ENCODE measurements around the gene KNDC1. TPM values are rescaled to one million over a fixed set of nuclear protein-coding genes. Genes with fewer than 3 reads are reported as not detected.
"Not testable (repeated sequence)": the region's sequence is repeated elsewhere in the genome, so short reads cannot be mapped to it uniquely, and the experiment has no call there.

KNDC1 gene
- total RNA-seq, 2 donors from 2014 or later = 0.07 TPM; not detected in 1

- Mint-ChIP-seq H3K36me3 (no peaks in the 10 kb centered on the region), H3K9me3 (no peaks in the 10 kb centered on the region), H3K27ac (no peak overlapping the region)
- ATAC-seq (no peak), DNase-seq (ENCODE audit: low spot score in 2 of 2) (no peak)
Observed at GRCh38 chr10:133132473-133133291, 27.3 kb upstream of the KNDC1 start.

- no peaks in the 10 kb centered on the region for H3K9me3 Mint-ChIP-seq
- H3K27ac Mint-ChIP-seq = no peak overlapping the region
- no peaks in the 10 kb centered on the region for H3K36me3 Mint-ChIP-seq
- ATAC-seq (no peak), DNase-seq (ENCODE audit: low spot score in 2 of 2) (no peak)
Observed at GRCh38 chr10:133133471-133134231, 26.4 kb upstream of the KNDC1 start.

- DNase-seq (ENCODE audit: low spot score in 2 of 2) (peak in 1 of 2 donors; percentile 43), ATAC-seq (peak in 1 of 2 donors; percentile 46)
- H3K9me3 Mint-ChIP-seq = no peaks in the 10 kb centered on the region
- H3K36me3 Mint-ChIP-seq = no peaks in the 10 kb centered on the region
- H3K27ac Mint-ChIP-seq = no peak overlapping the region
Observed at GRCh38 chr10:133134411-133135115, 25.5 kb upstream of the KNDC1 start.

GRCh38 chr10:133135116-133135465 is 24.9 kb upstream of the KNDC1 start:
- H3K9me3 Mint-ChIP-seq = no peaks in the 10 kb centered on the region
- no peak overlapping the region for H3K27ac Mint-ChIP-seq
- H3K36me3 Mint-ChIP-seq = no peaks in the 10 kb centered on the region
- DNase-seq (ENCODE audit: low spot score in 2 of 2) (no peak), ATAC-seq (no peak)

- ATAC-seq, H3K27ac Mint-ChIP-seq, H3K9me3 Mint-ChIP-seq: not testable (repeated sequence)
Observed at GRCh38 chr10:133137486-133138145, 22.4 kb upstream of the KNDC1 start.

GRCh38 chr10:133139551-133140065 is 20.4 kb upstream of the KNDC1 start:
- H3K36me3 Mint-ChIP-seq = no peaks in the 10 kb centered on the region
- no peaks in the 10 kb centered on the region for H3K9me3 Mint-ChIP-seq
- H3K27ac Mint-ChIP-seq = no peak overlapping the region
- ATAC-seq (no peak), DNase-seq (ENCODE audit: low spot score in 2 of 2) (no peak)

More at GRCh38 chr10:133137486-133138145, 22.4 kb upstream of the KNDC1 start:
- not testable (repeated sequence) for H3K36me3 Mint-ChIP-seq; DNase-seq (ENCODE audit: low spot score in 2 of 2)

GRCh38 chr10:133140417-133141143 is 19.4 kb upstream of the KNDC1 start:
- DNase-seq (ENCODE audit: low spot score in 2 of 2) (peak in 1 of 2 donors; percentile 45), ATAC-seq (no peak)
- Mint-ChIP-seq H3K36me3 (no peaks in the 10 kb centered on the region), H3K9me3 (no peaks in the 10 kb centered on the region), H3K27ac (no peak overlapping the region)

- no peaks in the 10 kb centered on the region for H3K36me3 Mint-ChIP-seq
- H3K27ac Mint-ChIP-seq = no peak overlapping the region
- ATAC-seq (no peak), DNase-seq (ENCODE audit: low spot score in 2 of 2) (peak in 1 of 2 donors; percentile 46)
- no peaks in the 10 kb centered on the region for H3K9me3 Mint-ChIP-seq
Observed at GRCh38 chr10:133141144-133141957, 18.7 kb upstream of the KNDC1 start.

GRCh38 chr10:133141958-133142340 is 18.1 kb upstream of the KNDC1 start:
- Mint-ChIP-seq H3K9me3 (peaks cover 0 to 4% of the 10 kb centered on the region in 2 donors), H3K27ac (no peak overlapping the region), H3K36me3 (peaks cover 0 to 6% of the 10 kb centered on the region in 2 donors)
- ATAC-seq = no peak
- peak in 1 of 2 donors; percentile 49 for DNase-seq (ENCODE audit: low spot score in 2 of 2)

GRCh38 chr10:133142523-133143199 is 17.4 kb upstream of the KNDC1 start:
- Mint-ChIP-seq H3K36me3 (peaks cover 0 to 11% of the 10 kb centered on the region in 2 donors), H3K9me3 (peaks cover 5 to 8% of the 10 kb centered on the region in 2 donors), H3K27ac (no peak overlapping the region)
- ATAC-seq = no peak
- DNase-seq (ENCODE audit: low spot score in 2 of 2) = peak in 1 of 2 donors; percentile 38

- no peak for ATAC-seq
- Mint-ChIP-seq H3K36me3 (peaks cover 0 to 11% of the 10 kb centered on the region in 2 donors), H3K27ac (no peak overlapping the region), H3K9me3 (peaks cover 8 to 10% of the 10 kb centered on the region in 2 donors)
- no peak for DNase-seq (ENCODE audit: low spot score in 2 of 2)
Observed at GRCh38 chr10:133143200-133143533, 16.9 kb upstream of the KNDC1 start.

- H3K27ac Mint-ChIP-seq = no peak overlapping the region
- DNase-seq (ENCODE audit: low spot score in 2 of 2) (no peak), ATAC-seq (no peak)
- H3K9me3 Mint-ChIP-seq = peaks cover 8 to 11% of the 10 kb centered on the region in 2 donors
- H3K36me3 Mint-ChIP-seq = peaks cover 0 to 11% of the 10 kb centered on the region in 2 donors
Observed at GRCh38 chr10:133143546-133143945, 16.5 kb upstream of the KNDC1 start.

- ATAC-seq = no peak
- no peak overlapping the region for H3K27ac Mint-ChIP-seq
- DNase-seq (ENCODE audit: low spot score in 2 of 2) = no peak
- H3K36me3 Mint-ChIP-seq = peaks cover 0 to 11% of the 10 kb centered on the region in 2 donors
- peaks cover 8 to 14% of the 10 kb centered on the region in 2 donors for H3K9me3 Mint-ChIP-seq
Observed at GRCh38 chr10:133144771-133145170, 15.2 kb upstream of the KNDC1 start.

GRCh38 chr10:133150226-133150625 is 9.8 kb upstream of the KNDC1 start:
- peaks cover 8 to 14% of the 10 kb centered on the region in 2 donors for H3K9me3 Mint-ChIP-seq
- no peak for ATAC-seq

GRCh38 chr10:133150656-133151055 is 9.4 kb upstream of the KNDC1 start:
- peaks cover 8 to 14% of the 10 kb centered on the region in 2 donors for H3K9me3 Mint-ChIP-seq
- no peak overlapping the region for H3K27ac Mint-ChIP-seq
- H3K36me3 Mint-ChIP-seq = peaks cover 0 to 11% of the 10 kb centered on the region in 2 donors
- ATAC-seq (no peak), DNase-seq (ENCODE audit: low spot score in 2 of 2) (no peak)

More at GRCh38 chr10:133150226-133150625, 9.8 kb upstream of the KNDC1 start:
- peaks cover 0 to 11% of the 10 kb centered on the region in 2 donors for H3K36me3 Mint-ChIP-seq
- no peak for DNase-seq (ENCODE audit: low spot score in 2 of 2)
- H3K27ac Mint-ChIP-seq = no peak overlapping the region

Measured in activated naive CD4-positive, alpha-beta T cell treated with anti-CD3 and anti-CD28 coated beads, Interleukin-2, amount 50 U/mL, for 72 hours (primary cell).